Measurements from ENCODE around the gene ACSL3. TPM values are rescaled to one million over a fixed set of nuclear protein-coding genes. Genes with fewer than 3 reads are reported as not detected.

Gene ACSL3
- total RNA-seq, 1 donor from 2014 or later: 144 TPM

GRCh38 chr2:222942561-222942960 is 81.7 kb downstream of the ACSL3 start:
- Mint-ChIP-seq H3K4me1 (ENCODE audit: low read depth, unreplicated experiment) (peaks cover 69% of the 10 kb centered on the region), H3K27me3 (ENCODE audit: low read depth, unreplicated experiment) (no peaks in the 10 kb centered on the region), H3K27ac (ENCODE audit: unreplicated experiment) (peak overlapping the region; percentile 97), H3K36me3 (ENCODE audit: low read depth, unreplicated experiment) (peaks cover 2% of the 10 kb centered on the region), H3K9me3 (ENCODE audit: unreplicated experiment) (no peaks in the 10 kb centered on the region), H3K4me3 (ENCODE audit: unreplicated experiment) (no peak overlapping the region)
- Histone ChIP-seq H3K9ac (ENCODE audit: low read length) (no peak overlapping the region), H4K20me1 (ENCODE audit: insufficient read depth, low read length) (peaks cover 20% of the 10 kb centered on the region), H3K4me3 (ENCODE audit: insufficient read depth, low read depth, low read length) (no peak overlapping the region), H2AFZ (ENCODE audit: low read depth, low read length) (no peak overlapping the region), H3K4me2 (ENCODE audit: low read length) (no peak overlapping the region), H3K9me3 (ENCODE audit: insufficient read depth, low read depth, low read length) (no peaks in the 10 kb centered on the region), H3K79me2 (ENCODE audit: insufficient read depth, low read length) (peaks cover 5% of the 10 kb centered on the region), H3K27ac (ENCODE audit: low read depth, low read length) (no peak overlapping the region), H3K27me3 (ENCODE audit: insufficient read depth, low read length) (no peaks in the 10 kb centered on the region), H3K36me3 (ENCODE audit: insufficient read depth, low read length) (peaks cover 4% of the 10 kb centered on the region), H3K4me1 (ENCODE audit: insufficient read depth, low read length) (peaks cover 5% of the 10 kb centered on the region)
- no peak for FAIRE-seq
- TF ChIP-seq EZH2 (IDR thresholded peaks at IDR 0.05; ENCODE audit: insufficient read depth, low read length) (no peak), CTCF (IDR thresholded peaks at IDR 0.05; ENCODE audit: insufficient read depth, low read depth, low read length) (no peak)
- no peak for DNase-seq (ENCODE audit: low read depth)

- Histone ChIP-seq H4K20me1 (ENCODE audit: insufficient read depth, low read length) (peaks cover 20% of the 10 kb centered on the region), H3K79me2 (ENCODE audit: insufficient read depth, low read length) (peaks cover 5% of the 10 kb centered on the region), H3K9me3 (ENCODE audit: insufficient read depth, low read depth, low read length) (no peaks in the 10 kb centered on the region), H3K27ac (ENCODE audit: low read depth, low read length) (no peak overlapping the region), H3K9ac (ENCODE audit: low read length) (no peak overlapping the region), H3K27me3 (ENCODE audit: insufficient read depth, low read length) (no peaks in the 10 kb centered on the region), H2AFZ (ENCODE audit: low read depth, low read length) (no peak overlapping the region), H3K4me3 (ENCODE audit: insufficient read depth, low read depth, low read length) (no peak overlapping the region), H3K36me3 (ENCODE audit: insufficient read depth, low read length) (peaks cover 4% of the 10 kb centered on the region), H3K4me1 (ENCODE audit: insufficient read depth, low read length) (peaks cover 5% of the 10 kb centered on the region), H3K4me2 (ENCODE audit: low read length) (no peak overlapping the region)
- H3K27ac Mint-ChIP-seq (ENCODE audit: unreplicated experiment): peak overlapping the region; percentile 97
- peaks cover 71% of the 10 kb centered on the region for H3K4me1 Mint-ChIP-seq (ENCODE audit: low read depth, unreplicated experiment)
- no peaks in the 10 kb centered on the region for H3K36me3 Mint-ChIP-seq (ENCODE audit: low read depth, unreplicated experiment)
- no peak for FAIRE-seq
- H3K27me3 Mint-ChIP-seq (ENCODE audit: low read depth, unreplicated experiment): no peaks in the 10 kb centered on the region
- H3K9me3 Mint-ChIP-seq (ENCODE audit: unreplicated experiment): no peaks in the 10 kb centered on the region
- no peak for TF ChIP-seq CTCF (IDR thresholded peaks at IDR 0.05; ENCODE audit: insufficient read depth, low read depth, low read length)
- TF ChIP-seq EZH2 (IDR thresholded peaks at IDR 0.05; ENCODE audit: insufficient read depth, low read length): no peak
- peak overlapping the region; percentile 23 for H3K4me3 Mint-ChIP-seq (ENCODE audit: unreplicated experiment)
- DNase-seq (ENCODE audit: low read depth): no peak
Measured at GRCh38 chr2:222942977-222943376, 82.1 kb downstream of the ACSL3 start.

GRCh38 chr2:222943820-222944219 is 83.0 kb downstream of the ACSL3 start:
- Histone ChIP-seq H3K79me2 (ENCODE audit: insufficient read depth, low read length) (peaks cover 5% of the 10 kb centered on the region), H3K36me3 (ENCODE audit: insufficient read depth, low read length) (peaks cover 4% of the 10 kb centered on the region), H3K4me1 (ENCODE audit: insufficient read depth, low read length) (peaks cover 5% of the 10 kb centered on the region), H4K20me1 (ENCODE audit: insufficient read depth, low read length) (peaks cover 15% of the 10 kb centered on the region), H3K4me3 (ENCODE audit: insufficient read depth, low read depth, low read length) (no peak overlapping the region), H3K9ac (ENCODE audit: low read length) (no peak overlapping the region), H3K4me2 (ENCODE audit: low read length) (no peak overlapping the region), H3K9me3 (ENCODE audit: insufficient read depth, low read depth, low read length) (no peaks in the 10 kb centered on the region), H3K27ac (ENCODE audit: low read depth, low read length) (no peak overlapping the region), H2AFZ (ENCODE audit: low read depth, low read length) (no peak overlapping the region), H3K27me3 (ENCODE audit: insufficient read depth, low read length) (no peaks in the 10 kb centered on the region)
- no peak for TF ChIP-seq EZH2 (IDR thresholded peaks at IDR 0.05; ENCODE audit: insufficient read depth, low read length)
- TF ChIP-seq CTCF (IDR thresholded peaks at IDR 0.05; ENCODE audit: insufficient read depth, low read depth, low read length): no peak
- H3K36me3 Mint-ChIP-seq (ENCODE audit: low read depth, unreplicated experiment): no peaks in the 10 kb centered on the region
- no peak for FAIRE-seq
- H3K27ac Mint-ChIP-seq (ENCODE audit: unreplicated experiment): peak overlapping the region; percentile 97
- DNase-seq (ENCODE audit: low read depth): peak; percentile 75
- no peaks in the 10 kb centered on the region for H3K9me3 Mint-ChIP-seq (ENCODE audit: unreplicated experiment)
- H3K4me1 Mint-ChIP-seq (ENCODE audit: low read depth, unreplicated experiment): peaks cover 71% of the 10 kb centered on the region
- no peak overlapping the region for H3K4me3 Mint-ChIP-seq (ENCODE audit: unreplicated experiment)
- H3K27me3 Mint-ChIP-seq (ENCODE audit: low read depth, unreplicated experiment): no peaks in the 10 kb centered on the region

Data from astrocyte (in vitro differentiated cells and primary cell).